Neuron (in vitro differentiated cells): Measurements from ENCODE around the gene ADGRB3.
"Not testable (repeated sequence)": the region's sequence is repeated elsewhere in the genome, so short reads cannot be mapped to it uniquely, and the experiment has no call there.

Experiments used
- H2AFZ ChIP-seq: one replicate; pipeline ENCODE4 v1.6.1; 2013; ENCODE audit warnings: low read depth, mild to moderate bottlenecking, inconsistent platforms, low read length, moderate library complexity
- H3K27me3 ChIP-seq: one replicate; pipeline ENCODE4 v1.6.1; 2013; ENCODE audit warnings: low read length; ENCODE audit not compliant: insufficient read depth
- H3K36me3 ChIP-seq: one replicate; pipeline ENCODE4 v1.6.1; 2013; ENCODE audit warnings: low read length; ENCODE audit not compliant: insufficient read depth
- H3K4me1 ChIP-seq: one replicate; pipeline ENCODE4 v1.6.1; 2013; ENCODE audit warnings: low read length; ENCODE audit not compliant: insufficient read depth
- H3K4me3 ChIP-seq: 2 replicates; pipeline ENCODE4 v1.5.1; 2013; ENCODE audit warnings: mild to moderate bottlenecking, low read length, moderate library complexity
- H3K9me3 ChIP-seq: one replicate; pipeline ENCODE4 v1.6.1; 2013; ENCODE audit warnings: low read length

Gene ADGRB3

GRCh38 chr6:68653706-68654089 is 18.6 kb downstream of the ADGRB3 start:
- Histone ChIP-seq H3K4me1 (no peaks in the 10 kb centered on the region), H3K36me3 (no peaks in the 10 kb centered on the region), H3K4me3 (no peak overlapping the region), H2AFZ (no peak overlapping the region), H3K27me3 (no peaks in the 10 kb centered on the region), H3K9me3 (no peaks in the 10 kb centered on the region)

- Histone ChIP-seq H3K4me1 (no peaks in the 10 kb centered on the region), H3K9me3 (no peaks in the 10 kb centered on the region), H2AFZ (no peak overlapping the region), H3K4me3 (no peak overlapping the region), H3K36me3 (no peaks in the 10 kb centered on the region), H3K27me3 (no peaks in the 10 kb centered on the region)
These were observed 19.1 kb downstream of the ADGRB3 start for GRCh38 chr6:68654134-68654533.

GRCh38 chr6:68655028-68655427 is 19.9 kb downstream of the ADGRB3 start:
- Histone ChIP-seq H3K4me1 (no peaks in the 10 kb centered on the region), H3K36me3 (no peaks in the 10 kb centered on the region), H3K27me3 (no peaks in the 10 kb centered on the region), H2AFZ (no peak overlapping the region), H3K4me3 (no peak overlapping the region), H3K9me3 (no peaks in the 10 kb centered on the region)

GRCh38 chr6:68657374-68658139 is 22.5 kb downstream of the ADGRB3 start:
- Histone ChIP-seq H3K4me1 (no peaks in the 10 kb centered on the region), H2AFZ (no peak overlapping the region), H3K27me3 (no peaks in the 10 kb centered on the region), H3K4me3 (no peak overlapping the region), H3K9me3 (no peaks in the 10 kb centered on the region), H3K36me3 (no peaks in the 10 kb centered on the region)

GRCh38 chr6:68658338-68658737 is 23.3 kb downstream of the ADGRB3 start:
- Histone ChIP-seq H3K36me3 (no peaks in the 10 kb centered on the region), H3K4me1 (no peaks in the 10 kb centered on the region), H3K9me3 (no peaks in the 10 kb centered on the region), H3K27me3 (no peaks in the 10 kb centered on the region), H3K4me3 (no peak overlapping the region), H2AFZ (no peak overlapping the region)

GRCh38 chr6:68673255-68673654 is 38.2 kb downstream of the ADGRB3 start:
- Histone ChIP-seq H3K36me3 (peaks cover 2% of the 10 kb centered on the region), H2AFZ (no peak overlapping the region), H3K4me3 (no peak overlapping the region), H3K27me3 (no peaks in the 10 kb centered on the region), H3K4me1 (no peaks in the 10 kb centered on the region), H3K9me3 (no peaks in the 10 kb centered on the region)

- Histone ChIP-seq H3K9me3 (no peaks in the 10 kb centered on the region), H2AFZ (no peak overlapping the region), H3K4me3 (no peak overlapping the region), H3K27me3 (no peaks in the 10 kb centered on the region), H3K4me1 (no peaks in the 10 kb centered on the region), H3K36me3 (peaks cover 2% of the 10 kb centered on the region)
These were observed 40.5 kb downstream of the ADGRB3 start for GRCh38 chr6:68675548-68675947.

- H3K9me3 ChIP-seq, H3K27me3 ChIP-seq, H2AFZ ChIP-seq, H3K4me1 ChIP-seq, H3K4me3 ChIP-seq, H3K36me3 ChIP-seq: not testable (repeated sequence)
These were observed 41.0 kb downstream of the ADGRB3 start for GRCh38 chr6:68676094-68676493.

- Histone ChIP-seq H3K9me3 (no peaks in the 10 kb centered on the region), H2AFZ (no peak overlapping the region)
These were observed 42.0 kb downstream of the ADGRB3 start for GRCh38 chr6:68677058-68677457.

GRCh38 chr6:68679399-68679798 is 44.3 kb downstream of the ADGRB3 start:
- no peaks in the 10 kb centered on the region for H3K27me3 ChIP-seq
- no peak overlapping the region for H3K4me3 ChIP-seq
- no peaks in the 10 kb centered on the region for H3K9me3 ChIP-seq
- H3K36me3 ChIP-seq: peaks cover 6% of the 10 kb centered on the region
- no peak overlapping the region for H2AFZ ChIP-seq
- H3K4me1 ChIP-seq: no peaks in the 10 kb centered on the region

More at GRCh38 chr6:68677058-68677457, 42.0 kb downstream of the ADGRB3 start:
- Histone ChIP-seq H3K27me3 (no peaks in the 10 kb centered on the region), H3K4me1 (no peaks in the 10 kb centered on the region), H3K4me3 (no peak overlapping the region), H3K36me3 (peaks cover 2% of the 10 kb centered on the region)

- Histone ChIP-seq H3K4me1 (no peaks in the 10 kb centered on the region), H3K27me3 (no peaks in the 10 kb centered on the region), H3K36me3 (peaks cover 6% of the 10 kb centered on the region), H3K4me3 (no peak overlapping the region), H3K9me3 (no peaks in the 10 kb centered on the region), H2AFZ (no peak overlapping the region)
These were observed 45.2 kb downstream of the ADGRB3 start for GRCh38 chr6:68680264-68680663.

- no peaks in the 10 kb centered on the region for H3K27me3 ChIP-seq
- H3K4me1 ChIP-seq: peaks cover 19% of the 10 kb centered on the region
- H3K9me3 ChIP-seq: no peaks in the 10 kb centered on the region
- no peak overlapping the region for H3K4me3 ChIP-seq
- no peak overlapping the region for H2AFZ ChIP-seq
- H3K36me3 ChIP-seq: no peaks in the 10 kb centered on the region
These were observed 54.8 kb downstream of the ADGRB3 start for GRCh38 chr6:68689910-68690309.

- no peaks in the 10 kb centered on the region for H3K9me3 ChIP-seq
- H3K4me3 ChIP-seq: no peak overlapping the region
- no peak overlapping the region for H2AFZ ChIP-seq
- no peaks in the 10 kb centered on the region for H3K27me3 ChIP-seq
- H3K36me3 ChIP-seq: no peaks in the 10 kb centered on the region
- H3K4me1 ChIP-seq: peaks cover 19% of the 10 kb centered on the region
These were observed 56.0 kb downstream of the ADGRB3 start for GRCh38 chr6:68691120-68691519.

GRCh38 chr6:68693271-68693670 is 58.2 kb downstream of the ADGRB3 start:
- H3K36me3 ChIP-seq: no peaks in the 10 kb centered on the region
- peaks cover 27% of the 10 kb centered on the region for H3K4me1 ChIP-seq
- H2AFZ ChIP-seq: no peak overlapping the region
- no peaks in the 10 kb centered on the region for H3K9me3 ChIP-seq
- no peak overlapping the region for H3K4me3 ChIP-seq
- no peaks in the 10 kb centered on the region for H3K27me3 ChIP-seq
